ENCODE results near the gene HSPG2.
"Not testable (repeated sequence)": the region's sequence is repeated elsewhere in the genome, so short reads cannot be mapped to it uniquely, and the experiment has no call there.

Gene HSPG2

DNA sequence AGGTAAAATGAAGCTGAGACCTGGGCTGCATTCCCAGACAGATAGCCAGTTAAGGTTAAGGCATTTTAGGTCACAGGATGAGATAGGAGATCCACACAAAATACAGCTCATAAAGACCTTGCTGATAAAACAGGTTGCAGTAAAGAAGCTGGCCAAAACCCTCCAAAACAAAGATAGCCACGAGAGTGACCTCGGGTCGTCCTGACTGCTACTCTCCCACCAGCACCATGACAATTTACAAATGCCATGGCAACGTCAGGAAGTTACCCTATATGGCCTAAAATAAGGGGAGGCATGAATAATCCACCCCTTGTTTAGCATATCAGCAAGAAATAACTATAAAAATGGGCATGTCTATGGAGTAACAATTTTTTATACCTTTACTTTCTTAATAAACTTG lies 33.4 kb upstream of the HSPG2 start:
- H3K27ac ChIP-seq; H3K9me3 ChIP-seq; H3K36me3 ChIP-seq; H3K4me3 ChIP-seq; intact Hi-C loops (cut with DNase I; ENCODE audit: low total_unique reads); DNase-seq; H3K4me1 ChIP-seq; H3K27me3 ChIP-seq: not testable (repeated sequence)

GRCh38 chr1:21969066-21969465 lies 32.0 kb upstream of the HSPG2 start:
- H3K36me3 ChIP-seq, H3K4me1 ChIP-seq, H3K9me3 ChIP-seq, H3K4me3 ChIP-seq, H3K27ac ChIP-seq, DNase-seq, H3K27me3 ChIP-seq: not testable (repeated sequence)
- intact Hi-C loops (cut with DNase I; ENCODE audit: low total_unique reads), result loop anchor here (10.0 kb wide), 1 partner anchor 184 kb away; the partner anchor contains the start of gene USP48

DNA sequence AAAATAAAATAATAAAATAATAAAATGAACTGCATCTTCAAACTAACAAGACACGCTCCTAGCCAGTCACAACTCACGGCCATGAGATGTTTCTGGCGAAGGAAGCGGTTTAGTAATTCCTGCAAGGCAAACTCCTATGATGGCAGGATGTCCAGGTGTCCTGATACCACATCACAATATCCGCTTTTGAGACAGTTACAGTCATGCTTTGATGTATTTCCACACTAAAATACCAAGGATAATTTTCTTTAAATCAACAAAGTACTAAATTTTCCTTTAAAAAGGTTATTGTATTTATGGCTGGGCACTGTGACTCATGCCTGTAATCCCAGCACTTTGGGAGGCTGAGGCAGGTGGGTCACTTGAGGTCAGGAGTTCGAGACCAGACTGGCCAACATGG lies 30.1 kb upstream of the HSPG2 start:
- H3K9me3 ChIP-seq, H3K4me3 ChIP-seq, H3K27ac ChIP-seq, H3K27me3 ChIP-seq, H3K36me3 ChIP-seq, H3K4me1 ChIP-seq, DNase-seq: not testable (repeated sequence)
- intact Hi-C loops (cut with DNase I; ENCODE audit: low total_unique reads), result loop anchor here (10.0 kb wide), 1 partner anchor 182 kb away; the partner anchor contains the start of gene USP48

- no peak overlapping the region for H3K4me3 ChIP-seq
These were observed 29.3 kb upstream of the HSPG2 start for GRCh38 chr1:21966247-21967000.

GRCh38 chr1:21963477-21964217 lies 26.5 kb upstream of the HSPG2 start:
- intact Hi-C loops (cut with DNase I; ENCODE audit: low total_unique reads), result loop anchor here (10.0 kb wide), 1 partner anchor 179 kb away; the partner anchor contains the start of gene USP48
- no peak overlapping the region for H3K27ac ChIP-seq
- TF ChIP-seq CTCF (IDR thresholded peaks at IDR 0.05), result peak; percentile 89 to 94

More at GRCh38 chr1:21966247-21967000, 29.3 kb upstream of the HSPG2 start:
- TF ChIP-seq CTCF (IDR thresholded peaks at IDR 0.05), result no peak
- no peaks in the 10 kb centered on the region for H3K4me1 ChIP-seq
- intact Hi-C loops (cut with DNase I; ENCODE audit: low total_unique reads), result loop anchor here (10.0 kb wide), 1 partner anchor 182 kb away; the partner anchor contains the start of gene USP48
- no peaks in the 10 kb centered on the region for H3K9me3 ChIP-seq
- H3K36me3 ChIP-seq, result no peaks in the 10 kb centered on the region
- H3K27me3 ChIP-seq, result no peaks in the 10 kb centered on the region
- no peak for DNase-seq
- no peak overlapping the region for H3K27ac ChIP-seq

GRCh38 chr1:21961799-21962198 lies 24.7 kb upstream of the HSPG2 start:
- peaks cover 0 to 13% (median 7%) of the 10 kb centered on the region in 4 donors for H3K4me1 ChIP-seq
- H3K9me3 ChIP-seq, result no peaks in the 10 kb centered on the region
- TF ChIP-seq CTCF (IDR thresholded peaks at IDR 0.05), result no peak
- DNase-seq, result no peak
- no peak overlapping the region for H3K27ac ChIP-seq
- intact Hi-C loops (cut with DNase I; ENCODE audit: low total_unique reads), result loop anchor here (10.0 kb wide), 1 partner anchor 177 kb away; the partner anchor contains the start of gene USP48
- H3K27me3 ChIP-seq, result no peaks in the 10 kb centered on the region
- H3K36me3 ChIP-seq, result no peaks in the 10 kb centered on the region
- no peak overlapping the region for H3K4me3 ChIP-seq

More at GRCh38 chr1:21963477-21964217, 26.5 kb upstream of the HSPG2 start:
- no peak overlapping the region for H3K4me3 ChIP-seq
- peak; percentile 76 to 83 for DNase-seq
- no peaks in the 10 kb centered on the region for H3K27me3 ChIP-seq
- H3K4me1 ChIP-seq, result no peaks in the 10 kb centered on the region
- no peaks in the 10 kb centered on the region for H3K36me3 ChIP-seq
- no peaks in the 10 kb centered on the region for H3K9me3 ChIP-seq

DNA sequence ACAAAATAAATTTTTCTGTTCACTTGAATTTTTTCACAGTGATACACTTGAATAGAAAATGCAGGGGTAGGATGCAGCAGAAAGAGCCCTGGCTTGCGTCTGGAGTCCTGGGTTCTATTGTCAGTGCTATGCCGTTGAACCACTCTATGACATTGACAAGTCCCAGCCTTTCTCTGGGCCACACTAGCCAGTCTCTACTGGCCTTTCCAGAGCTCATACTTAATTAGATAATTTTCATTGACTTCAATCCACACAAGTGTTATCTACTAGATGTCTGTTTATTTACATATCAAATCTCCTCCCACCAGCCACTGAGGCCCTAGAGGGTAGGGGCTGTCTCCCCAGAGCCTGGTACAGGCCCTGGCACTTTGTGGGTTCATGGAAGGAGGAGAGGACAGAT lies 24.2 kb upstream of the HSPG2 start:
- Histone ChIP-seq H3K36me3 (no peaks in the 10 kb centered on the region), H3K4me1 (peaks cover 0 to 18% (median 12%) of the 10 kb centered on the region in 4 donors), H3K27me3 (no peaks in the 10 kb centered on the region), H3K27ac (no peak overlapping the region), H3K9me3 (no peaks in the 10 kb centered on the region), H3K4me3 (no peak overlapping the region)
- intact Hi-C loops (cut with DNase I; ENCODE audit: low total_unique reads), result loop anchor here (10.0 kb wide), 1 partner anchor 177 kb away; the partner anchor contains the start of gene USP48
- no peak for DNase-seq
- no peak for TF ChIP-seq CTCF (IDR thresholded peaks at IDR 0.05)

Measured in tibial artery (tissue), 4 donors.